GM23248 (cell line): Measurements from ENCODE around the gene ITIH3. TPM values are rescaled to one million over a fixed set of nuclear protein-coding genes. Genes with fewer than 3 reads are reported as not detected.

Source experiments
- DNase-seq: peaks from one replicate; pipeline ENCODE4 v3.0.0-alpha.2; 2015
- H2AFZ ChIP-seq: fragments of 200-600 bp; sonication (generic); 2 replicates; pipeline ENCODE4 v1.6.1; 2016; ENCODE audit warnings: antibody characterized with exemption
- H3F3A ChIP-seq: fragments of 200-600 bp; sonication (generic); 2 replicates; pipeline ENCODE4 v1.6.1; 2016; ENCODE audit warnings: mild to moderate bottlenecking, antibody characterized with exemption, mixed run types; ENCODE audit not compliant: insufficient read depth
- H3K27ac ChIP-seq: fragments of 200-600 bp; sonication (generic); 2 replicates; pipeline ENCODE4 v1.5.1; 2016; ENCODE audit warnings: mild to moderate bottlenecking
- H3K27me3 ChIP-seq: fragments of 200-600 bp; sonication (generic); replicated peaks from 2 replicates; pipeline ENCODE4 v1.6.1; 2016; ENCODE audit warnings: mild to moderate bottlenecking; ENCODE audit not compliant: insufficient read depth
- H3K36me3 ChIP-seq: fragments of 200-600 bp; sonication (generic); 2 replicates; pipeline ENCODE4 v1.6.1; 2016; ENCODE audit warnings: low read depth, mild to moderate bottlenecking
- H3K4me1 ChIP-seq: fragments of 200-600 bp; sonication (generic); 2 replicates; pipeline ENCODE4 v1.6.1; 2016; ENCODE audit warnings: mild to moderate bottlenecking; ENCODE audit not compliant: insufficient read depth
- H3K4me2 ChIP-seq: fragments of 200-600 bp; sonication (generic); one replicate; pipeline ENCODE4 v1.6.1; 2016; ENCODE audit warnings: mild to moderate bottlenecking; ENCODE audit not compliant: unreplicated experiment
- H3K4me3 ChIP-seq: fragments of 200-600 bp; sonication (generic); 2 replicates; pipeline ENCODE4 v1.5.1; 2016; ENCODE audit warnings: mild to moderate bottlenecking
- H3K79me2 ChIP-seq: fragments of 200-600 bp; sonication (generic); 2 replicates; pipeline ENCODE4 v1.6.1; 2016; ENCODE audit warnings: mild to moderate bottlenecking; ENCODE audit not compliant: insufficient read depth
- H3K9ac ChIP-seq: fragments of 200-600 bp; sonication (generic); 2 replicates; pipeline ENCODE4 v1.6.1; 2016; ENCODE audit warnings: mild to moderate bottlenecking
- H3K9me2 ChIP-seq: fragments of 200-600 bp; sonication (generic); 2 replicates; pipeline ENCODE4 v1.6.1; 2016; ENCODE audit warnings: mixed run types, mild to moderate bottlenecking, moderate library complexity; ENCODE audit not compliant: insufficient read depth
- H3K9me3 ChIP-seq: fragments of 200-600 bp; sonication (generic); one replicate; pipeline ENCODE4 v1.6.1; 2017; ENCODE audit warnings: low read depth
- H4K20me1 ChIP-seq: fragments of 200-600 bp; sonication (generic); 2 replicates; pipeline ENCODE4 v1.6.0; 2016; ENCODE audit not compliant: insufficient read depth
- EZH2 ChIP-seq: fragments of 200-600 bp; sonication (generic); IDR thresholded peaks from 2 replicates; pipeline ENCODE4 v1.6.1; 2018; ENCODE audit warnings: antibody characterized with exemption, mild to moderate bottlenecking; ENCODE audit not compliant: insufficient read depth, poor library complexity, severe bottlenecking
- EZH2phosphoT487 ChIP-seq: fragments of 200-600 bp; sonication (generic); IDR thresholded peaks from 2 replicates; pipeline ENCODE4 v1.6.1; 2018; ENCODE audit warnings: antibody characterized with exemption, moderate library complexity, mild to moderate bottlenecking, low read depth; ENCODE audit not compliant: insufficient read depth
- WGBS, 2 experiments: methylation state at CpG; one replicate each; pipeline ENCODE4 v1.1.6; 2015 to 2017; ENCODE audit warnings: low lambda C conversion rate in 2 of 2, low coverage in 1 of 2; ENCODE audit errors: missing lambda C conversion rate in 2 of 2; 5-methylcytosine and 5-hydroxymethylcytosine counted together
- in situ Hi-C: fragments of 300-500 bp; cut with MboI; formaldehyde crosslinking; loops from 2 replicates; pipeline ENCODE4 v1.15.0; 2020
- polyA plus RNA-seq: library from polyadenylated mRNA; unstranded; fragments of >200 nt; fragmentation: Nextera tagmentation; extraction: Ambion mirVana; gene quantifications from 2 replicates; pipeline ENCODE4 v1.2.1, GENCODE V29; 2016
- total RNA-seq: library from RNA; depleted of rRNA; stranded (reverse); fragments of >200 nt; shearing (Covaris generic); gene quantifications from 2 replicates; pipeline ENCODE4 v1.2.3, GENCODE V29; 2014

The ITIH3 gene
- total and polyA plus RNA-seq, 2 experiments from 2014 or later: not detected

DNA sequence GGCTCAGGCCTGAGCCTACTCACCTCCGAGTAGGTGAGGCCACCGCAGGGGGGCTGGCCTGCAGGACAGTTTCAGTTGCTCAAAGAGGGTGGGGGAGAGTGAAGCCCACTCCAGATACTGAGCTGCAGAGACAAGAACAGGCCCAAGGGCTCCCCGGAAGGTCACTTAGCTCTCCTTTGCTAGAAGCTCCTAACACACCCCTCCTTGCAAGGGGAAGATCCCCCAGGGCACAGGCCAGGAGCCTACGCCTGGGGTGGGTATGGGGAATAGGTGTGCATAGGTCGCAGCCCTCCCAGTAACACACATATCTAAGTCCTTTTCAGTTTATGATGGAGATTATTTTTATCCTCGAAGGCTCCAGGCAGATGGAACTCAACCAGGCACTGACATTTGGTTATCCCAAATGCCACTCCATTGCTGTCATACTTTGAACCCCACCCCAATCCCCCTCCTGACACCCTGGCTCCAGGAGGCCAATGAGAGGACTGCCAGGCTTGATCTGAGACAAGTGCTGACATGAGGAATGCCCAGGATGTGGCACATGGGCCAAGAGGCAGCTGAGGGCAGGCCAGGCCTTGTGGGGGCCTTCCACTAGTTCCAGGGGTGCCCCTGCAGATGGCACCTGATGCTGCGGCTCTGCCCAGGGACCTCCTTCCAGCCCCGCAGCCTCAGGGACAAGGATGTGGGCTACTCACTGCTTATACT is 41.3 kb downstream of the ITIH3 start:
- Histone ChIP-seq H3K4me2 (no peak overlapping the region), H3F3A (no peaks in the 10 kb centered on the region), H3K9me2 (no peaks in the 10 kb centered on the region), H3K36me3 (no peaks in the 10 kb centered on the region), H3K9ac (no peak overlapping the region), H4K20me1 (no peaks in the 10 kb centered on the region), H3K27ac (no peak overlapping the region), H3K27me3 (no peaks in the 10 kb centered on the region), H2AFZ (no peak overlapping the region), H3K79me2 (no peaks in the 10 kb centered on the region), H3K4me3 (no peak overlapping the region), H3K4me1 (peaks cover 8% of the 10 kb centered on the region), H3K9me3 (no peaks in the 10 kb centered on the region)
- in situ Hi-C loops: no loop called here
- WGBS, 2 experiments: 82 to 88% methylated on average over 8 of the region's 8 CpGs
- TF ChIP-seq EZH2phosphoT487 (no peak), EZH2 (no peak)
- DNase-seq: no peak

GRCh38 chr3:52836471-52836845 is 41.9 kb downstream of the ITIH3 start:
- Histone ChIP-seq H3K27ac (no peak overlapping the region), H3K79me2 (no peaks in the 10 kb centered on the region), H3K9me2 (no peaks in the 10 kb centered on the region), H2AFZ (no peak overlapping the region), H3K36me3 (no peaks in the 10 kb centered on the region), H3F3A (no peaks in the 10 kb centered on the region), H3K4me3 (no peak overlapping the region), H3K9me3 (no peaks in the 10 kb centered on the region), H3K27me3 (no peaks in the 10 kb centered on the region), H3K4me2 (no peak overlapping the region), H4K20me1 (no peaks in the 10 kb centered on the region), H3K4me1 (peaks cover 3% of the 10 kb centered on the region), H3K9ac (no peak overlapping the region)
- in situ Hi-C loops: no loop called here
- TF ChIP-seq EZH2: no peak
- no peak for TF ChIP-seq EZH2phosphoT487
- 83 to 85% methylated on average over 5 of the region's 5 CpGs for WGBS, 2 experiments
- no peak for DNase-seq

DNA sequence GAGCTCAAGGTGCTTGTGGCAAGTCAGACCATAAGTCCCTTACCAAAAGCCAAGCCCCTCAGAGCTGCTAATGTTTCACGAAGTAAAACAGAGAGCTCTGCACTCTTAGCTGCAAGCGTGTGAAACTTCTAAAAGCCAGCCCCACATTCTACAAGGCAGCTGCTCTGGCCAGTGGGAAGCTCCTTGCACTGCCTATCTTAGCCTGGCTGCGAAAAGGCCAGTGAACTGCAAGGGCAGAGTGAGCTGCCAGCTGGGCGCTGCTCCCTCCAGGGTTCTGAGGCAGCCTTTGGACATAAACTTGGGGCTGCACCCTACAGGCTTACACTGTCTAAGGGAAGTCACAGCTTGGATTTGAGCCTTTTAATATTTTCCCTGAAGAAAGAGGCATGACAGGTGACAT is 42.4 kb downstream of the ITIH3 start:
- Histone ChIP-seq H3K27me3 (no peaks in the 10 kb centered on the region), H3F3A (no peaks in the 10 kb centered on the region), H3K27ac (no peak overlapping the region), H3K9me2 (no peaks in the 10 kb centered on the region), H3K79me2 (no peaks in the 10 kb centered on the region), H4K20me1 (no peaks in the 10 kb centered on the region), H3K4me1 (no peaks in the 10 kb centered on the region), H3K9ac (no peak overlapping the region), H3K4me2 (no peak overlapping the region), H2AFZ (no peak overlapping the region), H3K4me3 (no peak overlapping the region), H3K36me3 (no peaks in the 10 kb centered on the region), H3K9me3 (no peaks in the 10 kb centered on the region)
- DNase-seq: no peak
- in situ Hi-C loops: no loop called here
- 94 to 95% methylated on average over 4 of the region's 4 CpGs for WGBS, 2 experiments
- TF ChIP-seq EZH2 (no peak), EZH2phosphoT487 (no peak)

- DNase-seq: no peak
- H4K20me1 ChIP-seq: no peaks in the 10 kb centered on the region
- H3K27ac ChIP-seq: no peak overlapping the region
- 90 to 91% methylated on average over 8 of the region's 8 CpGs for WGBS, 2 experiments
- H3K36me3 ChIP-seq: no peaks in the 10 kb centered on the region
- TF ChIP-seq EZH2phosphoT487 (no peak), EZH2 (no peak)
- no peak overlapping the region for H3K4me2 ChIP-seq
- in situ Hi-C loops: no loop called here
- H3K4me1 ChIP-seq: no peaks in the 10 kb centered on the region
- H3K4me3 ChIP-seq: no peak overlapping the region
- H3F3A ChIP-seq: no peaks in the 10 kb centered on the region
- no peak overlapping the region for H3K9ac ChIP-seq
- no peaks in the 10 kb centered on the region for H3K9me2 ChIP-seq
- no peaks in the 10 kb centered on the region for H3K27me3 ChIP-seq
- H2AFZ ChIP-seq: no peak overlapping the region
- no peaks in the 10 kb centered on the region for H3K9me3 ChIP-seq
- no peaks in the 10 kb centered on the region for H3K79me2 ChIP-seq
These were observed 44.1 kb downstream of the ITIH3 start for GRCh38 chr3:52838561-52839267.
